HG02642 (cell line): Measurements from ENCODE around the gene ZNF438.
"Not testable (repeated sequence)": the region's sequence is repeated elsewhere in the genome, so short reads cannot be mapped to it uniquely, and the experiment has no call there.

ENCODE experiments used
- ATAC-seq: cut with Tn5 transposase; IDR thresholded peaks from one replicate; pipeline ENCODE4 v1.9.1; 2021; ENCODE audit warnings: mild to moderate bottlenecking; ENCODE audit not compliant: unreplicated experiment, poor library complexity

The ZNF438 gene

GRCh38 chr10:30963992-30964930 is 67.4 kb downstream of the ZNF438 start:
- ATAC-seq = no peak

- ATAC-seq = no peak
Measured at GRCh38 chr10:30962522-30962921, 69.1 kb downstream of the ZNF438 start.

GRCh38 chr10:30959836-30960210 is 71.8 kb downstream of the ZNF438 start:
- ATAC-seq = peak; percentile 4

GRCh38 chr10:30949218-30949617 is 82.4 kb downstream of the ZNF438 start:
- ATAC-seq = not testable (repeated sequence)

GRCh38 chr10:30944005-30944404 is 87.7 kb downstream of the ZNF438 start:
- no peak for ATAC-seq

- no peak for ATAC-seq
Measured at GRCh38 chr10:30943451-30943850, 88.2 kb downstream of the ZNF438 start.

- ATAC-seq = no peak
Measured at GRCh38 chr10:30940256-30940655, 91.4 kb downstream of the ZNF438 start.

GRCh38 chr10:30939643-30940251 is 91.9 kb downstream of the ZNF438 start:
- ATAC-seq = no peak

GRCh38 chr10:30935078-30935477 is 96.6 kb downstream of the ZNF438 start:
- ATAC-seq = no peak

GRCh38 chr10:30931094-30931493 is 100.6 kb downstream of the ZNF438 start:
- ATAC-seq = no peak

- ATAC-seq = no peak
Measured at GRCh38 chr10:30929901-30930520, 101.7 kb downstream of the ZNF438 start.

- ATAC-seq = not testable (repeated sequence)
Measured at GRCh38 chr10:30929311-30929729, 102.3 kb downstream of the ZNF438 start.

- peak; percentile 59 for ATAC-seq
Measured at GRCh38 chr10:30928742-30929141, 102.9 kb downstream of the ZNF438 start.

- ATAC-seq = no peak
Measured at GRCh38 chr10:30918651-30919050, 113.0 kb downstream of the ZNF438 start.

GRCh38 chr10:30917789-30918188 is 113.9 kb downstream of the ZNF438 start:
- ATAC-seq = no peak

GRCh38 chr10:30917067-30917466 is 114.6 kb downstream of the ZNF438 start:
- ATAC-seq = no peak

- no peak for ATAC-seq
Measured at GRCh38 chr10:30915146-30915545, 116.5 kb downstream of the ZNF438 start.

- no peak for ATAC-seq
Measured at GRCh38 chr10:30911303-30911863, 120.3 kb downstream of the ZNF438 start.

GRCh38 chr10:30903397-30904138 is 128.1 kb downstream of the ZNF438 start:
- no peak for ATAC-seq
